Neutrophil (primary cell): ENCODE data around the gene CCNE1.
"Not testable (repeated sequence)": the region's sequence is repeated elsewhere in the genome, so short reads cannot be mapped to it uniquely, and the experiment has no call there.

ENCODE experiments used
- H3K27ac ChIP-seq: fragments of 200-600 bp; sonication (generic); 2 replicates; pipeline ENCODE4 v1.5.1; 2016; ENCODE audit warnings: mild to moderate bottlenecking, moderate library complexity
- H3K27me3 ChIP-seq: fragments of 200-600 bp; sonication (generic); 2 replicates; pipeline ENCODE4 v1.6.0; 2016; ENCODE audit warnings: mild to moderate bottlenecking
- H3K36me3 ChIP-seq: fragments of 200-600 bp; sonication (generic); 2 replicates; pipeline ENCODE4 v1.5.1; 2017
- H3K4me1 ChIP-seq, 2 experiments: fragments of 200-600 bp in 1 of 2; sonication (generic) in 1 of 2; 1 replicate in 1 of 2; 2 replicates in 1 of 2; pipeline versions ENCODE4 v1.5.1 to v1.6.1; 2013 to 2016; ENCODE audit warnings: low read depth in 1 of 2, low read length in 1 of 2, mild to moderate bottlenecking in 1 of 2, moderate library complexity in 1 of 2; ENCODE audit not compliant: control insufficient read depth in 1 of 2, insufficient read depth in 1 of 2
- H3K4me3 ChIP-seq, 2 experiments: fragments of 200-600 bp in 1 of 2; sonication (generic) in 1 of 2; 1 replicate in 1 of 2; 2 replicates in 1 of 2; pipeline ENCODE4 v1.5.1; 2013 to 2016; ENCODE audit warnings: low read depth in 1 of 2, low read length in 1 of 2, mild to moderate bottlenecking in 1 of 2, moderate library complexity in 1 of 2
- H3K9me3 ChIP-seq: fragments of 200-600 bp; sonication (generic); 2 replicates; pipeline ENCODE4 v1.5.1; 2016
- CTCF ChIP-seq: fragments of 200-600 bp; sonication (generic); IDR thresholded peaks from 2 replicates; pipeline ENCODE4 v1.5.1; 2016; ENCODE audit warnings: antibody characterized with exemption

The CCNE1 gene

GRCh38 chr19:29798774-29799497, 12.9 kb upstream of the CCNE1 start:
- peaks cover 22% of the 10 kb centered on the region for H3K27me3 ChIP-seq
- H3K36me3 ChIP-seq: no peaks in the 10 kb centered on the region
- H3K9me3 ChIP-seq: no peaks in the 10 kb centered on the region
- H3K27ac ChIP-seq: no peak overlapping the region
- TF ChIP-seq CTCF: no peak
- no peaks in the 10 kb centered on the region for H3K4me1 ChIP-seq
- H3K4me3 ChIP-seq: no peak overlapping the region

DNA sequence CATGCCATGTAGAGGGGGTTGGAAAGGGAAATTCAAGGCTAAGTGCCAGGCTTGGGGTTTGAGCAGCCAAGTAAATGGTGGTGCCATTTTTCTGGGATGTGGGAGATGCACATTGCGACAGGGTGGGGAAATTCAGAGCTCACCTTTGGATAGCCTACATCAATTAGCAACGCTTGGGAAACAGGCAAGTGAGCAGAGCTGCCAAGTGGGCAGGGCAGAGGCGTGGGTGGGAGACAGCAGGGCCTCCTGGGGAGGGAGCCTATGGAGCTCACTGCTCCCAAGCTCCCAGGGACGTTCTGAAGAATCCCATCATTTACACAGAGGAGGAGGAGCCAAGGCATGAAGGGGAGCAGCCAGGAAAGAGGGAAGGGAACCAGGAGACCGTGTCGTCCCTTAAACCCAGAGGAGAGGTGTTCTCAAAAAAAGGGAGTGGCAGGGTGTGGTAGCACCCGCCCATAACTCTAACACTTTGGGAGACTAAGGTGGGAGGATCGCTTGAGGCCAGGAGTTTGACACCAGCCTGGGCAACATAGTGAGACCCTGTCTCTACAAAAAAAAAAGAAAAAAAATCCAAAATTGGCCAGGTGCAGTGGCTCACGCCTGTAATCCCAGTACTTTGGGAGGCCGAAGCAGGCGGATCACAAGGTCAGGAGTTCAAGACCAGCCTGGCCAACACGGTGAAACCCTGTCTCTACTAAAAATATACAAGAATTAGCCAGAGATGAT, 11.5 kb upstream of the CCNE1 start:
- TF ChIP-seq CTCF: no peak
- Histone ChIP-seq H3K36me3 (no peaks in the 10 kb centered on the region), H3K27ac (no peak overlapping the region), H3K4me1 (no peaks in the 10 kb centered on the region), H3K9me3 (no peaks in the 10 kb centered on the region), H3K4me3 (no peak overlapping the region), H3K27me3 (peaks cover 15% of the 10 kb centered on the region)

GRCh38 chr19:29803951-29804350, 7.8 kb upstream of the CCNE1 start:
- not testable (repeated sequence) for H3K9me3 ChIP-seq, H3K4me1 ChIP-seq, H3K27me3 ChIP-seq, H3K4me3 ChIP-seq, H3K36me3 ChIP-seq, H3K27ac ChIP-seq

- Histone ChIP-seq H3K27ac (no peak overlapping the region), H3K4me3 (no peak overlapping the region), H3K36me3 (no peaks in the 10 kb centered on the region), H3K27me3 (no peaks in the 10 kb centered on the region), H3K9me3 (no peaks in the 10 kb centered on the region), H3K4me1 (no peaks in the 10 kb centered on the region)
- TF ChIP-seq CTCF: no peak
These were observed 7.3 kb upstream of the CCNE1 start for GRCh38 chr19:29804493-29804892.

- no peak overlapping the region for H3K4me3 ChIP-seq
- no peak for TF ChIP-seq CTCF
- no peak overlapping the region for H3K27ac ChIP-seq
- H3K9me3 ChIP-seq: no peaks in the 10 kb centered on the region
- no peaks in the 10 kb centered on the region for H3K4me1 ChIP-seq
- H3K27me3 ChIP-seq: no peaks in the 10 kb centered on the region
- H3K36me3 ChIP-seq: no peaks in the 10 kb centered on the region
These were observed 6.5 kb upstream of the CCNE1 start for GRCh38 chr19:29805031-29805965.
